Tibial artery (tissue), 4 donors: Measurements from ENCODE around the gene KSR1.

Source experiments
- DNase-seq, 2 donors: peaks; one replicate each; pipeline ENCODE4 v3.0.0-alpha.2; 2019
- H3K27ac ChIP-seq, 2 donors: fragments of 200-600 bp; sonication (generic) in 1 of 2; 1 replicate in 1 of 2; 2 replicates in 1 of 2; pipeline ENCODE4 v1.5.1; 2018 to 2019; ENCODE audit warnings: mild to moderate bottlenecking in 1 of 2
- H3K27me3 ChIP-seq, 2 donors: fragments of 200-600 bp; sonication (generic) in 1 of 2; one replicate each; pipeline versions ENCODE4 v1.5.1 to v1.6.0; 2016 to 2019
- H3K36me3 ChIP-seq, 3 donors: fragments of 200-600 bp; sonication (generic) in 2 of 3; one replicate each; pipeline ENCODE4 v1.5.1; 2016 to 2019; ENCODE audit warnings: mild to moderate bottlenecking in 2 of 3
- H3K4me1 ChIP-seq, 4 donors: fragments of 200-600 bp; sonication (generic) in 2 of 4; 1 replicate in 3 of 4; 2 replicates in 1 of 4; pipeline ENCODE4 v1.5.1; 2016 to 2019
- H3K4me3 ChIP-seq, 2 donors: fragments of 200-600 bp; sonication (generic) in 1 of 2; 1 replicate in 1 of 2; 2 replicates in 1 of 2; pipeline ENCODE4 v1.5.1; 2018 to 2019; ENCODE audit warnings: mild to moderate bottlenecking in 2 of 2
- H3K9me3 ChIP-seq, 3 donors: fragments of 200-600 bp; sonication (generic) in 1 of 3; one replicate each; pipeline ENCODE4 v1.5.1; 2016 to 2019
- intact Hi-C: fragments of 100-400 bp; cut with DNase I; formaldehyde crosslinking; loops from one replicate; pipeline ENCODE4 v1.15.0; 2023; ENCODE audit warnings: low total_unique reads
- TF ChIP-seq, protein P1 (sequence below), 2 experiments: fragments of 200-600 bp in 1 of 2; fragments of 450-650 bp in 1 of 2; IDR thresholded peaks; one replicate each; pipeline ENCODE4 v1.5.1; 2017 to 2019; ENCODE audit warnings: antibody characterized with exemption in 2 of 2, mild to moderate bottlenecking in 1 of 2, moderate library complexity in 1 of 2

Gene KSR1

DNA sequence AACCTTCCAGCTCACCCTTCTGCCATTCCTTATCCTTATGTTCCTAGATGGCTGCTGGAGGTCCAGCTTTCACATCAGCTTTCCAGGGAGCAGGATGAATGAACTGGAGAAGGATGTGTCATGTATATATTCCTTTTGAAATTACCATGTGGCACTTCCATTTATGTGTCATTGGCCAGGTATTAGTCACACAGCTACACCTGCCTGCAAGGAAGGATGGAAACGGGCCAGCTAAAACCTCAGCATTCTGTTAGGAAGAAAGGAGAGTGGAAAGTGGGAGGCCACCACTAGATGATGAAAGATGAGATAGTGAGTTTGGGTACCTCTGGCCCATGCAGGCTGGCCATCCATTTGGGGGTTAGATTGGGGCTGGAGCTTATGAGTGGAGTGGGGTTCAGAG, 67.5 kb downstream of the KSR1 start:
- no peak for DNase-seq
- Histone ChIP-seq H3K36me3 (no peaks in the 10 kb centered on the region), H3K27ac (no peak overlapping the region), H3K4me3 (no peak overlapping the region), H3K9me3 (no peaks in the 10 kb centered on the region), H3K27me3 (no peaks in the 10 kb centered on the region), H3K4me1 (peaks cover 0 to 19% (median 5%) of the 10 kb centered on the region in 4 donors)
- intact Hi-C loops, result no loop called here
- TF ChIP-seq, protein P1, sequence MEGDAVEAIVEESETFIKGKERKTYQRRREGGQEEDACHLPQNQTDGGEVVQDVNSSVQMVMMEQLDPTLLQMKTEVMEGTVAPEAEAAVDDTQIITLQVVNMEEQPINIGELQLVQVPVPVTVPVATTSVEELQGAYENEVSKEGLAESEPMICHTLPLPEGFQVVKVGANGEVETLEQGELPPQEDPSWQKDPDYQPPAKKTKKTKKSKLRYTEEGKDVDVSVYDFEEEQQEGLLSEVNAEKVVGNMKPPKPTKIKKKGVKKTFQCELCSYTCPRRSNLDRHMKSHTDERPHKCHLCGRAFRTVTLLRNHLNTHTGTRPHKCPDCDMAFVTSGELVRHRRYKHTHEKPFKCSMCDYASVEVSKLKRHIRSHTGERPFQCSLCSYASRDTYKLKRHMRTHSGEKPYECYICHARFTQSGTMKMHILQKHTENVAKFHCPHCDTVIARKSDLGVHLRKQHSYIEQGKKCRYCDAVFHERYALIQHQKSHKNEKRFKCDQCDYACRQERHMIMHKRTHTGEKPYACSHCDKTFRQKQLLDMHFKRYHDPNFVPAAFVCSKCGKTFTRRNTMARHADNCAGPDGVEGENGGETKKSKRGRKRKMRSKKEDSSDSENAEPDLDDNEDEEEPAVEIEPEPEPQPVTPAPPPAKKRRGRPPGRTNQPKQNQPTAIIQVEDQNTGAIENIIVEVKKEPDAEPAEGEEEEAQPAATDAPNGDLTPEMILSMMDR (IDR thresholded peaks at IDR 0.05), result no peak

DNA sequence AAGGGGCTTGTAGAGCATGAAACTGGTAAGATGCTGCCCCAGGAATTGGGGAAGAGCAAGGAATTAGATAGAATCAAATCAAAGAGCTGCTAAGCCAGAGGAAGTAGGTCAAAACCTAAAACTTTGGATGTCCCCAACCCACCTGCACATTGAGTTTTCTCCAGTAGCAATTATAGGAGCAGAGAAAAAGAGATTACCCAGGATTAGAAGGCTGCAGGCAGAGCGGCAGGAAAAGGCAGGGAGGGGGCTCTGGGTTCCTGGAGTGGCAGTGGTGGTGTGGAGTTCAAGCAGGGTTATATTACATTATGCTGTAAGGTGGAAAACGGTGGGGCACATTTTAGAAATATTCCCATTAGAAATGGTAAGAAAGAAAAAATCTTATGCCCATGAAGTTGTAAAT, 68.3 kb downstream of the KSR1 start:
- peaks cover 0 to 27% (median 5%) of the 10 kb centered on the region in 4 donors for H3K4me1 ChIP-seq
- no peaks in the 10 kb centered on the region for H3K9me3 ChIP-seq
- H3K27me3 ChIP-seq, result no peaks in the 10 kb centered on the region
- no peaks in the 10 kb centered on the region for H3K36me3 ChIP-seq
- no peak for DNase-seq
- intact Hi-C loops, result no loop called here
- no peak overlapping the region for H3K4me3 ChIP-seq
- TF ChIP-seq, protein P1 (IDR thresholded peaks at IDR 0.05), result no peak
- H3K27ac ChIP-seq, result no peak overlapping the region

DNA sequence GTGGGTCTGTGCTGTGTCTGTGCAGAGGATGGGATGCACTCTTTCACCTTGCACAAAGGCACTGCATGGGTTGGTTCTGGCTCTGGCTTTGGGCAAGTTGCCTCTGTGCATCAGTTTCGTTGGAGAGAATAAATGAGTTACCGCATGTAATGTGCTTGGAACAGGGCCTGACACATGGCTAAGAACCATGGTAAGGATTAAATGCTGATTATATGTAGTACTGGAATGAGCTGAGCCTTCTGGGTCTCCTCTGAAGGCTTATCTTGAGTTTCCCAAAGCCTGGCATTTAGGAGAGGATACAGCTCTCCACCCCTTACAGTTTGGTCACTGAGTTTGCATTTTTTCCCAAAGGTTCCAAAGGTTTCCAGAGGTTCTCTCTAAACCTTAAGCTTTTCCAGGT, 69.1 kb downstream of the KSR1 start:
- DNase-seq, result no peak
- Histone ChIP-seq H3K27me3 (no peaks in the 10 kb centered on the region), H3K4me1 (peaks cover 0 to 34% (median 7%) of the 10 kb centered on the region in 4 donors), H3K9me3 (no peaks in the 10 kb centered on the region), H3K4me3 (no peak overlapping the region), H3K27ac (no peak overlapping the region), H3K36me3 (no peaks in the 10 kb centered on the region)
- intact Hi-C loops, result no loop called here
- TF ChIP-seq, protein P1 (IDR thresholded peaks at IDR 0.05), result no peak

DNA sequence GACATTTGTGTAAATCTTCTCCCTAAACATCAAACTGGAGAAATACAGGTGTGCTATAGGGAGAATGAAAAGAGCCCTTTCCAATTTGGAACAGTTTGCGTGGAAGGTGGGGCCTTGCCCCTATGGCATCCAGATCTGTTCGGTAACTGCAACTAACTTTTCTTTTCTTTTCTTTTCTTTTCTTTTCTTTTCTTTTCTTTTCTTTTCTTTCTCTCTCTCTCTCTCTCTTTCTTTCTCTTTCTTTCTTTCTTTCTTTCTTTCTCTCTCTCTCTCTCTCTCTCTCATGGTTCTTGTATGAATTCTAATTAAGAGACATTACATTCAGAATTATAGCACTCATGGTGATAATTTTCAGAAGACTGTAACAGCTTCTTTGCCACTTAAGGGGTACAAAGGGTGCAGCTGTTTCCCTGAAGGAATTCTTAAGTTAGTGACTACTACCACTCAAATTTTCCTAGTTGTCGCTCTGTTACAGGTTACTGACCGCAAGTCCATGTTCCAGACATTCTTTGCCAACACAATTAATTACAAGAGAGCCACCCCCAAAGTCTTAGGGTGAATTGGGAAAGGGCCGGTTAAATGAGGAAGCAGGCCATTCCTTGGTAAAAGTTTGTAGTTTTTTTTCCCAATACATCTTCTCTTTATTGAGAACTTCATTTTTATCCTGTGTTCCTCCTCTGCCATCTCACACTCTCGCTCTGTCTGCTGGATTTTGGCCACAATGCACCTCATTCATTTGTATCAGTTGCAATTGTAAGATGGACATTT, 69.8 kb downstream of the KSR1 start:
- intact Hi-C loops, result no loop called here
- no peak overlapping the region for H3K27ac ChIP-seq

DNA sequence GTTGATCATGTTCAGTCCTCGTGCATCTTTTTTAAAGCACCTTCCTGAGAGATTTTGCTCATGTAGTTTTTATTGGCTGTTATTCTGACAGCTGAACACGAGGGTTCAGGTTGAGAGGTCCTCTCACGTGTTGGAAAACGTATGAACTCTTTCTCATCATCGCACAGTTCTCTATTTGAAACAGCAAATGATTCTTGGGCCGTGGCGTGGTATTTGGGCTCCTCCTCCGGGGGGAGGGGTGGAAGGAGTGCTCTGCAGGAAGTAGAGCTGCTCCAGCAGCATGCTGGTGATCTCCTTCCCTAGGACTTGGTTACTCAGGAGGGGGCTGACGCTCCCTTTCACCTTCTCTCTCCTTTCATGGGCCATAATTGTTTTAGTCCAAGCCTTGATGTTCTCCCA, 70.4 kb downstream of the KSR1 start:
- Histone ChIP-seq H3K4me3 (no peak overlapping the region), H3K9me3 (no peaks in the 10 kb centered on the region), H3K4me1 (peaks cover 0 to 47% (median 13%) of the 10 kb centered on the region in 4 donors), H3K27ac (no peak overlapping the region), H3K27me3 (no peaks in the 10 kb centered on the region), H3K36me3 (no peaks in the 10 kb centered on the region)
- intact Hi-C loops, result no loop called here
- TF ChIP-seq, protein P1 (IDR thresholded peaks at IDR 0.05), result no peak
- DNase-seq, result no peak

More for the DNA sequence above, 69.8 kb downstream of the KSR1 start:
- Histone ChIP-seq H3K36me3 (no peaks in the 10 kb centered on the region), H3K27me3 (no peaks in the 10 kb centered on the region), H3K9me3 (no peaks in the 10 kb centered on the region), H3K4me1 (peaks cover 0 to 41% (median 7%) of the 10 kb centered on the region in 4 donors), H3K4me3 (no peak overlapping the region)
- DNase-seq, result no peak
- TF ChIP-seq, protein P1 (IDR thresholded peaks at IDR 0.05), result no peak
